Renal cortical epithelial cell (primary cell): ENCODE measurements around the gene MS4A2. TPM values are rescaled to one million over a fixed set of nuclear protein-coding genes. Genes with fewer than 3 reads are reported as not detected.

Source experiments
- total RNA-seq: library from RNA; depleted of rRNA; stranded (reverse); fragments of >200 nt; gene quantifications from 2 replicates; pipeline ENCODE4 v1.2.3, GENCODE V29; 2014

Gene MS4A2
- total RNA-seq, 1 donor from 2014 or later, result not detected

Other genes starting within 250 kb of the MS4A2 start
- gene CBLIF, start 243.2 kb upstream of the MS4A2 start, total RNA-seq, result not detected in 2 replicates
- 1.9 TPM in 1 of 2 replicates, not detected in the other for gene TCN1, start 222.2 kb upstream of the MS4A2 start, total RNA-seq
- gene OOSP3, start 209.9 kb upstream of the MS4A2 start, total RNA-seq, result not detected in 2 replicates
- 0.45 TPM in 1 of 2 replicates, not detected in the other for gene OOSP1, start 150.2 kb upstream of the MS4A2 start, total RNA-seq
- not detected in 2 replicates for gene OOSP4A, start 124.6 kb upstream of the MS4A2 start, total RNA-seq
- not detected in 2 replicates for gene OOSP4B, start 71.5 kb upstream of the MS4A2 start, total RNA-seq
- gene OOSP2, start 48.3 kb upstream of the MS4A2 start, total RNA-seq, result not detected in 2 replicates
- not detected in 2 replicates for gene MS4A3, start 32.0 kb upstream of the MS4A2 start, total RNA-seq
- gene MS4A6A, start 94.4 kb downstream of the MS4A2 start, total RNA-seq, result not detected in 2 replicates
- not detected in 2 replicates for gene MS4A4E, start 154.5 kb downstream of the MS4A2 start, total RNA-seq
- not detected in 2 replicates for gene MS4A4A, start 192.0 kb downstream of the MS4A2 start, total RNA-seq
- not detected in 2 replicates for gene MS4A6E, start 238.6 kb downstream of the MS4A2 start, total RNA-seq